ENCODE measurements around the gene OR2Y1.
"Not testable (repeated sequence)": the region's sequence is repeated elsewhere in the genome, so short reads cannot be mapped to it uniquely, and the experiment has no call there.

GRCh38 chr5:180788651-180789410, 49.0 kb upstream of the OR2Y1 start:
- not testable (repeated sequence) for TF ChIP-seq POLR2A (IDR thresholded peaks at IDR 0.05); CTCF (IDR thresholded peaks at IDR 0.05 in 8 of 11, conservative IDR thresholded peaks at IDR 0.05 in 3 of 11)

Data from spleen (tissue), 7 donors.